Neuronal stem cell (in vitro differentiated cells): ENCODE results near the gene ASZ1. TPM values are rescaled to one million over a fixed set of nuclear protein-coding genes. Genes with fewer than 3 reads are reported as not detected.

Experiments used
- DNase-seq: peaks from one replicate; pipeline ENCODE4 v3.0.0-alpha.2; 2013; ENCODE audit warnings: low spot score
- H2AFZ ChIP-seq: one replicate; pipeline ENCODE4 v1.6.1; 2013; ENCODE audit warnings: mild to moderate bottlenecking, low read length, inconsistent platforms
- H2AK5ac ChIP-seq: 2 replicates; pipeline ENCODE4 v1.6.1; 2013; ENCODE audit warnings: low read depth, mild to moderate bottlenecking, inconsistent platforms, low read length, moderate library complexity, mixed read lengths
- H2BK120ac ChIP-seq: 2 replicates; pipeline ENCODE4 v1.6.1; 2013; ENCODE audit warnings: low read depth, mild to moderate bottlenecking, inconsistent platforms, low read length, moderate library complexity, mixed read lengths
- H2BK12ac ChIP-seq: one replicate; pipeline ENCODE4 v1.6.1; 2013; ENCODE audit warnings: low read length, inconsistent platforms
- H2BK15ac ChIP-seq: 2 replicates; pipeline ENCODE4 v1.6.1; 2013; ENCODE audit warnings: mild to moderate bottlenecking, low read length, inconsistent platforms, mixed read lengths
- H2BK5ac ChIP-seq: one replicate; pipeline ENCODE4 v1.6.1; 2013; ENCODE audit warnings: inconsistent platforms, mild to moderate bottlenecking, low read length, moderate library complexity
- H3K14ac ChIP-seq: one replicate; pipeline ENCODE4 v1.6.1; 2013; ENCODE audit warnings: low read length, inconsistent platforms
- H3K18ac ChIP-seq: 2 replicates; pipeline ENCODE4 v1.6.1; 2013; ENCODE audit warnings: low read length, inconsistent platforms
- H3K23ac ChIP-seq: 2 replicates; pipeline ENCODE4 v1.6.1; 2013; ENCODE audit warnings: low read depth, mild to moderate bottlenecking, mixed read lengths, low read length, inconsistent platforms; ENCODE audit not compliant: poor library complexity
- H3K27ac ChIP-seq: replicated peaks from 3 replicates; pipeline ENCODE4 v1.5.1; 2013; ENCODE audit warnings: low read length, inconsistent platforms
- H3K27me3 ChIP-seq, 3 experiments: 2 replicates each; pipeline ENCODE4 v1.6.1; 2013; ENCODE audit warnings: low read length in 3 of 3, mild to moderate bottlenecking in 2 of 3, inconsistent platforms in 1 of 3, low read depth in 1 of 3, mixed read lengths in 1 of 3, moderate library complexity in 1 of 3; ENCODE audit not compliant: control insufficient read depth in 3 of 3, insufficient read depth in 3 of 3
- H3K36me3 ChIP-seq, 2 donors: replicated peaks in 1 of 2; 2 replicates each; pipeline ENCODE4 v1.6.1; 2013; ENCODE audit warnings: low read length in 2 of 2; ENCODE audit not compliant: control insufficient read depth in 2 of 2, insufficient read depth in 2 of 2
- H3K4ac ChIP-seq: 2 replicates; pipeline ENCODE4 v1.6.1; 2013; ENCODE audit warnings: inconsistent platforms, mild to moderate bottlenecking, low read length, moderate library complexity
- H3K4me1 ChIP-seq, 2 donors: 1 replicate in 1 of 2; 2 replicates in 1 of 2; pipeline ENCODE4 v1.6.1; 2013; ENCODE audit warnings: low read length in 2 of 2, low read depth in 1 of 2; ENCODE audit not compliant: control insufficient read depth in 2 of 2, insufficient read depth in 1 of 2
- H3K4me2 ChIP-seq: one replicate; pipeline ENCODE4 v1.6.1; 2013; ENCODE audit warnings: mild to moderate bottlenecking, low read length, inconsistent platforms; ENCODE audit not compliant: insufficient read depth, poor library complexity, severe bottlenecking
- H3K4me3 ChIP-seq, 2 donors: 2 replicates each; pipeline ENCODE4 v1.5.1; 2013; ENCODE audit warnings: low read length in 2 of 2, mild to moderate bottlenecking in 2 of 2, inconsistent platforms in 1 of 2, moderate library complexity in 1 of 2
- H3K79me1 ChIP-seq: one replicate; pipeline ENCODE4 v1.6.1; 2013; ENCODE audit warnings: low read depth, mild to moderate bottlenecking, inconsistent platforms, low read length, moderate library complexity
- H3K9ac ChIP-seq: one replicate; pipeline ENCODE4 v1.6.1; 2013; ENCODE audit warnings: mild to moderate bottlenecking, low read depth, low read length, inconsistent platforms; ENCODE audit not compliant: poor library complexity
- H3K9me3 ChIP-seq, 2 donors: replicated peaks in 1 of 2; 2 replicates each; pipeline versions ENCODE3 to v1.6.1; 2013; ENCODE audit warnings: low read length in 2 of 2, mild to moderate bottlenecking in 2 of 2, inconsistent platforms in 1 of 2, low read depth in 1 of 2, mixed read lengths in 1 of 2, moderate library complexity in 1 of 2; ENCODE audit not compliant: control insufficient read depth in 2 of 2, insufficient read depth in 1 of 2
- H4K8ac ChIP-seq: one replicate; pipeline ENCODE4 v1.6.1; 2013; ENCODE audit warnings: low read depth, mild to moderate bottlenecking, inconsistent platforms, low read length, moderate library complexity
- H4K91ac ChIP-seq: one replicate; pipeline ENCODE4 v1.6.1; 2013; ENCODE audit warnings: low read length, low read depth, mild to moderate bottlenecking, inconsistent platforms; ENCODE audit not compliant: poor library complexity
- WGBS, 2 donors: extraction: QIAGEN DNeasy Blood & Tissue Kit; methylation state at CpG; one replicate each; pipeline ENCODE4 v1.1.7; 2013; ENCODE audit warnings: missing lambda C conversion rate in 2 of 2, mixed read lengths in 1 of 2; ENCODE audit not compliant: insufficient read length in 2 of 2, insufficient replicate concordance in 1 of 2; ENCODE audit errors: extremely low coverage in 2 of 2; 5-methylcytosine and 5-hydroxymethylcytosine counted together
- polyA plus RNA-seq, 2 experiments: library from polyadenylated mRNA; stranded (reverse); fragments of 200-250 nt; gene quantifications; one replicate each; pipeline ENCODE4 v1.2.3, GENCODE V29; 2013

ASZ1 gene, protein sequence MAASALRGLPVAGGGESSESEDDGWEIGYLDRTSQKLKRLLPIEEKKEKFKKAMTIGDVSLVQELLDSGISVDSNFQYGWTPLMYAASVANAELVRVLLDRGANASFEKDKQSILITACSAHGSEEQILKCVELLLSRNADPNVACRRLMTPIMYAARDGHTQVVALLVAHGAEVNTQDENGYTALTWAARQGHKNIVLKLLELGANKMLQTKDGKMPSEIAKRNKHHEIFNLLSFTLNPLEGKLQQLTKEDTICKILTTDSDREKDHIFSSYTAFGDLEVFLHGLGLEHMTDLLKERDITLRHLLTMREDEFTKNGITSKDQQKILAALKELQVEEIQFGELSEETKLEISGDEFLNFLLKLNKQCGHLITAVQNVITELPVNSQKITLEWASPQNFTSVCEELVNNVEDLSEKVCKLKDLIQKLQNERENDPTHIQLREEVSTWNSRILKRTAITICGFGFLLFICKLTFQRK
- not detected for polyA plus RNA-seq (2013, experiment 1 of 2)
- polyA plus RNA-seq (2013, experiment 2 of 2) = not detected

DNA sequence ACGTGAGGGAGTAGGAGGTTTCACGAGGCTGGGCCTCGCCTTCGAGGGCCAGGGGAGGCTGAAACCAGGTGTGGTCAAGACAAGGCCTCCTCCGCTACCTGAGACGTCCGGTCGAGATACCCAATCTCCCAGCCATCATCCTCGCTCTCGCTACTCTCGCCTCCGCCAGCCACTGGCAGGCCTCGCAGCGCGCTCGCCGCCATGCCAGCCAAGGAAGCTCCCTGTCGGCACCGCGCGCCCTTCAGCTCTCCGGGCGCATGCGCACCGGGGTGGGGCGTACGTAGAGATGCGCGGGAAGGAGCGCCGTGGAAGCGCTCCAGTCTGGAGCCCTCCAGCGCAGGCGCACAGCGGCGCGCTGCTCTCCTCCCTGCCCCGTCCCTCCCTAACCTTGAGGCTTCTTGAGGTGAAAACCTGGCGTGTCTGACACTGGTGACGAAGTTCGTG, at the start of gene ASZ1:
Gene ASZ1, minus strand, starts transcription at position 236 of the 444 bp plus-strand sequence. Its CDS starts 33 bp downstream, at position 203.
- no peak within 1 kb of the TSS for H2AK5ac ChIP-seq
- no peak within 1 kb of the TSS for H3K4ac ChIP-seq
- no peaks in the 10 kb centered on the region for H3K27me3 ChIP-seq
- peaks cover 0 to 2% of the 10 kb centered on the region in 2 donors for H3K4me1 ChIP-seq
- no peaks in the 10 kb centered on the region for H3K79me1 ChIP-seq
- no peak within 1 kb of the TSS for H3K14ac ChIP-seq
- H3K27ac ChIP-seq = no peak within 1 kb of the TSS
- no CpG with 5 or more reads among the region's 41 CpGs for WGBS, 2 donors
- peaks cover 0 to 3% of the 10 kb centered on the region in 2 donors for H3K9me3 ChIP-seq
- H4K91ac ChIP-seq = no peak within 1 kb of the TSS
- no peak for DNase-seq
- H3K36me3 ChIP-seq = no peaks in the 10 kb centered on the region
- H2BK120ac ChIP-seq = no peak within 1 kb of the TSS
- no peak within 1 kb of the TSS for H4K8ac ChIP-seq
- no peak within 1 kb of the TSS for H3K23ac ChIP-seq
- no peak within 1 kb of the TSS for H3K9ac ChIP-seq
- no peak within 1 kb of the TSS for H2AFZ ChIP-seq
- H3K18ac ChIP-seq = peak within 1 kb of the TSS; percentile 18
- no peak within 1 kb of the TSS for H2BK12ac ChIP-seq
- no peak within 1 kb of the TSS for H2BK15ac ChIP-seq
- no peak within 1 kb of the TSS for H3K4me3 ChIP-seq
- no peak within 1 kb of the TSS for H3K4me2 ChIP-seq
- no peak within 1 kb of the TSS for H2BK5ac ChIP-seq

DNA sequence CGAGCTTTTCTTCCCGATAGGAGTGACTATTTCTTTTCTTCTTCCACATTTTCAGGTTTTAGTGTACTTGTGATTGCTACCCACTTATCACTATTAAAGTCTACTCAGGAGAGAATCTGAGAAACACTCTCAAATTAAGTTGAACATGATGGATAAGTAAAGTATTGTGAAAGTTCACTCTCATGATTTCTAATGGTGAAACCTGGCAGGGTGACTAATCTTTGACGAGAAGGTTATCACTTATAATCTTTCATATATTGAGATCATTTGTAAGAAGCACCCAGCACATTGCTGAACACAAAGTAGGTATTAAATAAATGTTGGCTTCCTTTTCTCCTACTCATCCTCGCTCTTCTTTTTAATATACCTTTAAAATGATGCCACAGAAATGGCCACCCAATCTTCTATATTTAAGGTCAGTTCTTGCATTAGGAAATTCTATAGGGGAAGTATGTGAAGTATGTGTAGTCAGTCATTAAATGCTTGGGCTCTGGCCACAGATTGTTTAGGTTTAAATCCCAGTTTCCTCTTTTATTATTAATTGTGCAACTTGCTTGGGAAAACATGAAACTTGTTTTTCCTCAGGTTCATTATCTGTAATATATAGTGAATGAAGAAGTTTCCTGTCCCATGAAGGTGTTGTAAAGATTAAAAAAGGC, 49.4 kb upstream of the ASZ1 start:
- no peak overlapping the region for H4K8ac ChIP-seq
- no peaks in the 10 kb centered on the region for H3K79me1 ChIP-seq
- no peak overlapping the region for H2BK120ac ChIP-seq
- no peak overlapping the region for H2AFZ ChIP-seq
- no peak overlapping the region for H2AK5ac ChIP-seq
- no peak overlapping the region for H3K27ac ChIP-seq
- no peaks in the 10 kb centered on the region for H3K9me3 ChIP-seq
- no peak overlapping the region for H3K9ac ChIP-seq
- no peak overlapping the region for H3K23ac ChIP-seq
- no peak overlapping the region for H3K4me3 ChIP-seq
- no CpG with 5 or more reads among the region's 4 CpGs for WGBS, 2 donors
- no peak overlapping the region for H3K14ac ChIP-seq
- no peak overlapping the region for H2BK5ac ChIP-seq
- H3K4me2 ChIP-seq = no peak overlapping the region
- peaks cover 0 to 4% of the 10 kb centered on the region in 2 donors for H3K4me1 ChIP-seq
- H3K18ac ChIP-seq = no peak overlapping the region
- H4K91ac ChIP-seq = no peak overlapping the region
- DNase-seq = no peak
- no peak overlapping the region for H2BK12ac ChIP-seq
- H2BK15ac ChIP-seq = no peak overlapping the region
- peaks cover 0 to 46% (median 23%) of the 10 kb centered on the region in 3 experiments for H3K27me3 ChIP-seq
- no peaks in the 10 kb centered on the region for H3K36me3 ChIP-seq
- H3K4ac ChIP-seq = no peak overlapping the region

DNA sequence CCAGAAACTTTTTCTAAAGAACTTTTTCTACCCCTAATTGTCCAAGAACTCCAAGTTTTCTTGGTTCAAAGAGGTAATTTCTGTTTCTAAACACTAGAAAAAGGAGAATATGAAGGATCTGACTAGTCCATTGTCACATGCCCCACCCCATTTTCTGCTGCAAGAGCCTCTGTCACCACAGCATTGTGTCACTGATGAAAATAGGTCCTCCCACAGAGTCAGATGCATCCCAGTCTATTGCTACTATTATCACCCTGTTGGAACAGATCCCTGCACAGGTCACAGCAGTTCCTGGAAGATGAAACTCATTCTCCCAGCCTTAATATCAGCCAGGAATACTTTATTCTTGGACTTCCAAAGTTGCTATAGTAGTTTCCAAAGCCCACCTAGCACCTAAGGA, 45.0 kb upstream of the ASZ1 start:
- H2BK15ac ChIP-seq = no peak overlapping the region
- H3K36me3 ChIP-seq = no peaks in the 10 kb centered on the region
- no peak overlapping the region for H3K18ac ChIP-seq
- no peaks in the 10 kb centered on the region for H3K9me3 ChIP-seq
- H2BK120ac ChIP-seq = no peak overlapping the region
- no peak overlapping the region for H3K4ac ChIP-seq
- no peaks in the 10 kb centered on the region for H3K4me1 ChIP-seq
- H3K27ac ChIP-seq = no peak overlapping the region
- H3K79me1 ChIP-seq = no peaks in the 10 kb centered on the region
- H2BK5ac ChIP-seq = no peak overlapping the region
- H4K91ac ChIP-seq = no peak overlapping the region
- no peak overlapping the region for H3K9ac ChIP-seq
- H2AFZ ChIP-seq = no peak overlapping the region
- no peak overlapping the region for H3K14ac ChIP-seq
- H3K4me2 ChIP-seq = no peak overlapping the region
- no peak for DNase-seq
- H3K27me3 ChIP-seq = peaks cover 0 to 4% (median 2%) of the 10 kb centered on the region in 3 experiments
- no peak overlapping the region for H2AK5ac ChIP-seq
- H2BK12ac ChIP-seq = no peak overlapping the region
- no peak overlapping the region for H4K8ac ChIP-seq
- H3K4me3 ChIP-seq = no peak overlapping the region
- H3K23ac ChIP-seq = no peak overlapping the region

DNA sequence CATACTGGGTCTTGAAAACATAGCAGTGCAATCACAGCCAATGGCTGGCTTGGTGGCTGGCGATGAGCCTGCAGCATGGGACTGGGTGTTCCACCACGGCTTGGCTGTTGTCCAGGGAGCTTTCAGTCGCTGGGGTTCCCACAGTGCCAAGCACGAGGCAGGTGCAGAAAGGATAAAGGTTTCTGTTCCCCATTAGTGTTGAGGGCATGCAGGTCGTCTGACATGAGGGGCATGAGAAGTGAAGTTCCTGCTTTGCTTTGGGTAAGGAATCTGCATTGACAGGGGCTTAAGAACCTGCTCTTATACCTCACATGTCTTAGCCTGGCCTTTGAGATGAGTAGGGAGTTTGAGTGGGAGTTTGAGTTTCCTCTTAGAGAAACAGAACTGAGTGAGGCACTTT, 43.5 kb upstream of the ASZ1 start:
- no peak for DNase-seq
- Histone ChIP-seq H3K9ac (no peak overlapping the region), H2AFZ (no peak overlapping the region), H3K4me2 (no peak overlapping the region), H3K36me3 (no peaks in the 10 kb centered on the region), H3K9me3 (no peaks in the 10 kb centered on the region), H3K27ac (no peak overlapping the region), H3K4me1 (no peaks in the 10 kb centered on the region), H3K79me1 (no peaks in the 10 kb centered on the region), H2BK12ac (no peak overlapping the region), H4K8ac (no peak overlapping the region), H2BK5ac (no peak overlapping the region), H3K18ac (no peak overlapping the region), H3K4ac (no peak overlapping the region), H2BK120ac (no peak overlapping the region), H3K4me3 (no peak overlapping the region), H2BK15ac (no peak overlapping the region), H3K23ac (no peak overlapping the region), H3K27me3 (no peaks in the 10 kb centered on the region), H4K91ac (no peak overlapping the region), H2AK5ac (no peak overlapping the region), H3K14ac (no peak overlapping the region)
- WGBS, 2 donors = no CpG with 5 or more reads among the region's 5 CpGs
